NCI-H2196 (cell line): ENCODE measurements around the gene CHRDL1.
"Not testable (repeated sequence)": the region's sequence is repeated elsewhere in the genome, so short reads cannot be mapped to it uniquely, and the experiment has no call there.

Experiments
- DNase-seq: peaks from one replicate; lab custom pipeline; 2025; ENCODE audit not compliant: unreplicated experiment; lab: John Stamatoyannopoulos, UW

CHRDL1 gene

GRCh38 chrX:110665223-110666002, 130.2 kb downstream of the CHRDL1 start:
- peak; percentile 0 for DNase-seq

- DNase-seq: no peak
Measured at GRCh38 chrX:110657073-110657472, 138.5 kb downstream of the CHRDL1 start.

DNA sequence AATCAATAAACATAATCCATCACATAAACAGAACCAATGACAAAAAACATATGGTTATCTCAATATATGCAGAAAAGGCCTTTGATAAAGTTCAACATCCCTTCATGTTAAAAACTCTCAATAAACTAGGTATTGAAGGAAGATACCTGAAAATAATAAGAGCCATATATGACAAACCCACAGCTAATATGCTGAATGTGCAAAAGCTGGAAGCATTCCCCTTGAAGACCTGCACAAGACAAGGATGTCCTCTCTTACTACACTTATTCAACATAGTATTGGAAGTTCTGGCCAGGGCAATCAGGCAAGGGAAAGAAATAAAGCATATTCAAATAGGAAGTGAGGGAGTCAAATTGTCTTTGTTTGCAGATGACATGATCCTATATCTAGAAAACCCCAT, 141.3 kb downstream of the CHRDL1 start:
- DNase-seq: not testable (repeated sequence)

DNA sequence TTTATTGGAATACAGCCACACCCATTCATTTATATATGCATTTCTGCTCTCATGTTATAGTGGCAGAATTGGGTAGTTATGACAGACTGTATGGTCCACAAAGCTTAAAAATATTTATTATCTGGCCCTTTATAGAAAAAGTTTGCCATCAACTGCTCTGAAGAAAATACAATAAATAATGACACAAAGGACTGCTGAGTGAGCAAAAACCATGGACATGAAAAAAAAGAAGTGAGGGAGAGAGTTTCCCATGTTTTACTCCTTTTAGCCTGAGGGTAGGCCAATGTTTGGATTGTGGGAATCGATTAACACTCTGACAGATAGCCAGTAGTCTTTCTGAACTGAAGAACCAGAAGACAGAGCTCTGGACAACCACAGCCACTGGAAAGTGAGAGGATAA, 149.2 kb downstream of the CHRDL1 start:
- DNase-seq: no peak
